Measurements from ENCODE around the gene RREB1.

Gene RREB1

GRCh38 chr6:7147051-7147671, 39.4 kb downstream of the RREB1 start:
- H3K36me3 Mint-ChIP-seq (ENCODE audit: low read depth), result no peaks in the 10 kb centered on the region
- TF ChIP-seq, protein P1, sequence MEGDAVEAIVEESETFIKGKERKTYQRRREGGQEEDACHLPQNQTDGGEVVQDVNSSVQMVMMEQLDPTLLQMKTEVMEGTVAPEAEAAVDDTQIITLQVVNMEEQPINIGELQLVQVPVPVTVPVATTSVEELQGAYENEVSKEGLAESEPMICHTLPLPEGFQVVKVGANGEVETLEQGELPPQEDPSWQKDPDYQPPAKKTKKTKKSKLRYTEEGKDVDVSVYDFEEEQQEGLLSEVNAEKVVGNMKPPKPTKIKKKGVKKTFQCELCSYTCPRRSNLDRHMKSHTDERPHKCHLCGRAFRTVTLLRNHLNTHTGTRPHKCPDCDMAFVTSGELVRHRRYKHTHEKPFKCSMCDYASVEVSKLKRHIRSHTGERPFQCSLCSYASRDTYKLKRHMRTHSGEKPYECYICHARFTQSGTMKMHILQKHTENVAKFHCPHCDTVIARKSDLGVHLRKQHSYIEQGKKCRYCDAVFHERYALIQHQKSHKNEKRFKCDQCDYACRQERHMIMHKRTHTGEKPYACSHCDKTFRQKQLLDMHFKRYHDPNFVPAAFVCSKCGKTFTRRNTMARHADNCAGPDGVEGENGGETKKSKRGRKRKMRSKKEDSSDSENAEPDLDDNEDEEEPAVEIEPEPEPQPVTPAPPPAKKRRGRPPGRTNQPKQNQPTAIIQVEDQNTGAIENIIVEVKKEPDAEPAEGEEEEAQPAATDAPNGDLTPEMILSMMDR (IDR thresholded peaks at IDR 0.05), result no peak
- H3K4me1 Mint-ChIP-seq, result peaks cover 83% of the 10 kb centered on the region
- H3K9me3 Mint-ChIP-seq, result no peaks in the 10 kb centered on the region
- DNase-seq, result no peak
- H3K4me3 Mint-ChIP-seq, result peak overlapping the region; percentile 12
- H3K27me3 Mint-ChIP-seq (ENCODE audit: low read depth, poor library complexity), result no peaks in the 10 kb centered on the region
- H3K27ac Mint-ChIP-seq, result peak overlapping the region; percentile 50

- Mint-ChIP-seq H3K9me3 (no peaks in the 10 kb centered on the region), H3K27ac (no peak overlapping the region), H3K27me3 (ENCODE audit: low read depth, poor library complexity) (no peaks in the 10 kb centered on the region), H3K36me3 (ENCODE audit: low read depth) (peaks cover 5% of the 10 kb centered on the region), H3K4me1 (peaks cover 83% of the 10 kb centered on the region), H3K4me3 (no peak overlapping the region)
- TF ChIP-seq, protein P1 (IDR thresholded peaks at IDR 0.05), result no peak
- DNase-seq, result no peak
These were observed 40.5 kb downstream of the RREB1 start for GRCh38 chr6:7148100-7148822.

DNA sequence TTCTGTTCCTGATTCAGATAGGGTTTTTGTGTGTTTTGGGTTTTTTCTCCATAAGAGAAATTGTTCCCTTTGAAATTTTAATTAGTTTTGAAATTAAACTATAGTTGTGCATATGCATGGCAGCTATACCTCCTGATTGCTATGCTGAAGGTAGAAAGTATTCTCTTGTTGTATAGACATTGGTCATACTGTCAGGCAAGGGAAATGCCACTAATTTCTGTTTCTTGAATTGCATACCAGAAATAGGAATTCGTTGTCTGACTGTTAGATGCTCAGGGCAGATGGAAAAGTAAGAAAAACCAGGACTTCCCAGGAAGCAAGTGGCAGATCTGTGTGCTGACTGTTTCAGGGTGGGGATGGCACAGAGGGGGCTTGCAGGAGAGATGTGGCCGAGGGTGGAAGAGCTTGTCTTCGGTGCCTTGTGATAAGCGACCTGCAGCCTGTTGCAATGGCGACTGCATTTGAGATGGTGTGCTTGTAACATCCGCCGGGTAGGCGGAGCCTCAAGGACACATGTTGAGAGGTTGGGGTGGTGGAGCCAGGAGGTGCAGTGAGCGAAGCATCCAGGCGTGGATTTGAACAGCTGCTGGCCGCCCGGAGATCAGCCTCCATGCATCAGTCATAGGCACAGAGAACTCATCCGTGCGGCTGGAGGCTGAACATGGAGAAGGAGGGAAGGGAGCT, 42.8 kb downstream of the RREB1 start:
- TF ChIP-seq, protein P1 (IDR thresholded peaks at IDR 0.05), result no peak
- no peaks in the 10 kb centered on the region for H3K27me3 Mint-ChIP-seq (ENCODE audit: low read depth, poor library complexity)
- H3K36me3 Mint-ChIP-seq (ENCODE audit: low read depth), result peaks cover 5% of the 10 kb centered on the region
- peaks cover 81% of the 10 kb centered on the region for H3K4me1 Mint-ChIP-seq
- peak; percentile 67 for DNase-seq
- H3K4me3 Mint-ChIP-seq, result peak overlapping the region; percentile 56
- H3K27ac Mint-ChIP-seq, result peak overlapping the region; percentile 69
- H3K9me3 Mint-ChIP-seq, result no peaks in the 10 kb centered on the region

- peak overlapping the region; percentile 4 for H3K27ac Mint-ChIP-seq
- TF ChIP-seq, protein P1 (IDR thresholded peaks at IDR 0.05), result no peak
- peaks cover 81% of the 10 kb centered on the region for H3K4me1 Mint-ChIP-seq
- H3K4me3 Mint-ChIP-seq, result no peak overlapping the region
- peaks cover 5% of the 10 kb centered on the region for H3K36me3 Mint-ChIP-seq (ENCODE audit: low read depth)
- no peaks in the 10 kb centered on the region for H3K9me3 Mint-ChIP-seq
- H3K27me3 Mint-ChIP-seq (ENCODE audit: low read depth, poor library complexity), result no peaks in the 10 kb centered on the region
- DNase-seq, result no peak
These were observed 43.6 kb downstream of the RREB1 start for GRCh38 chr6:7151381-7151780.

DNA sequence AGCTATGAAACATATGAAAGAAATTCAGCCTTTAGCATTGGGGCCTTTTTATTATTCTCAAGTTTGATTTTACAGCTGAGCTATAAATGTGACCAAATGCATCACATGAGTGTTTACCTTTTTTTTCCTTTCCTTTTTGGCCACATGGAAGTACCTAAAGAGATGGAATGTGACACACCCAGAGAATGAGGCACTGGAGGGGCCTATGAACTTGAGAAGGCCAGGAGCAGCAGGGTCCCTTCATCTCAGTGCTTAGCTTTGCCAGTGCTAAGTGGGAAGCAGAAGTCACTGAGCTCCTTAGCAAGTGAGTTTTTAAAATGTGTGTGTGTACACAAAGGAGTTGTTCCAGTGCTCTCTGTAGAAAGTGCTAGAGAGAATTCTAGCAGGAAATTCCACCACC, 44.7 kb downstream of the RREB1 start:
- TF ChIP-seq, protein P1 (IDR thresholded peaks at IDR 0.05), result no peak
- peaks cover 79% of the 10 kb centered on the region for H3K4me1 Mint-ChIP-seq
- no peak for DNase-seq
- H3K4me3 Mint-ChIP-seq, result no peak overlapping the region
- peaks cover 6% of the 10 kb centered on the region for H3K36me3 Mint-ChIP-seq (ENCODE audit: low read depth)
- H3K27ac Mint-ChIP-seq, result peak overlapping the region; percentile 59
- H3K9me3 Mint-ChIP-seq, result no peaks in the 10 kb centered on the region
- no peaks in the 10 kb centered on the region for H3K27me3 Mint-ChIP-seq (ENCODE audit: low read depth, poor library complexity)

All from nephron progenitor cell (in vitro differentiated cells).